ENCODE measurements around the gene ADGRG3.

- TF ChIP-seq RARB (CRISPR knock-in tag; IDR thresholded peaks at IDR 0.05) (no peak), GLIS3 (CRISPR knock-in tag; IDR thresholded peaks at IDR 0.05) (no peak), SNAI2 (CRISPR knock-in tag; IDR thresholded peaks at IDR 0.05) (no peak), ZFP3 (CRISPR knock-in tag; IDR thresholded peaks at IDR 0.05) (no peak), PPARA (CRISPR knock-in tag; IDR thresholded peaks at IDR 0.05; ENCODE audit: borderline replicate concordance) (no peak), ZNF8 (CRISPR knock-in tag; IDR thresholded peaks at IDR 0.05) (no peak), ZFP30 (CRISPR knock-in tag; IDR thresholded peaks at IDR 0.05) (no peak), ISL1 (CRISPR knock-in tag; IDR thresholded peaks at IDR 0.05) (no peak)
Measured at GRCh38 chr16:57721356-57722209, 53.5 kb downstream of the ADGRG3 start.
